Epithelial cell of prostate (primary cell): Measurements from ENCODE around the gene POLR2E.

Experiments used
- DNase-seq: peaks from one replicate; pipeline ENCODE4 v3.0.0-alpha.2; 2011; ENCODE audit warnings: low read depth, low spot score
- H3K27ac ChIP-seq: fragments of 450-650 bp; 2 replicates; pipeline ENCODE4 v1.5.1; 2017; ENCODE audit warnings: mild to moderate bottlenecking

The POLR2E gene

GRCh38 chr19:1054102-1055027 is 40.8 kb downstream of the POLR2E start:
- no peak overlapping the region for H3K27ac ChIP-seq
- no peak for DNase-seq

- DNase-seq: no peak
- H3K27ac ChIP-seq: no peak overlapping the region
Observed at GRCh38 chr19:1053176-1054101, 41.7 kb downstream of the POLR2E start.

GRCh38 chr19:1052349-1052975 is 42.7 kb downstream of the POLR2E start:
- H3K27ac ChIP-seq: no peak overlapping the region
- no peak for DNase-seq

- H3K27ac ChIP-seq: no peak overlapping the region
Observed at GRCh38 chr19:1051791-1052190, 43.4 kb downstream of the POLR2E start.

GRCh38 chr19:1050989-1051788 is 44.0 kb downstream of the POLR2E start:
- no peak for DNase-seq
- H3K27ac ChIP-seq: no peak overlapping the region

More at GRCh38 chr19:1051791-1052190, 43.4 kb downstream of the POLR2E start:
- DNase-seq: no peak

- DNase-seq: no peak
- H3K27ac ChIP-seq: no peak overlapping the region
Observed at GRCh38 chr19:1049800-1050199, 45.4 kb downstream of the POLR2E start.

- DNase-seq: no peak
- H3K27ac ChIP-seq: no peak overlapping the region
Observed at GRCh38 chr19:1049106-1049505, 46.1 kb downstream of the POLR2E start.

GRCh38 chr19:1047696-1048147 is 47.5 kb downstream of the POLR2E start:
- DNase-seq: no peak
- H3K27ac ChIP-seq: no peak overlapping the region

- no peak for DNase-seq
- no peak overlapping the region for H3K27ac ChIP-seq
Observed at GRCh38 chr19:1046836-1047695, 48.1 kb downstream of the POLR2E start.

- H3K27ac ChIP-seq: no peak overlapping the region
- no peak for DNase-seq
Observed at GRCh38 chr19:1046117-1046626, 49.0 kb downstream of the POLR2E start.

GRCh38 chr19:1045247-1045603 is 50.0 kb downstream of the POLR2E start:
- DNase-seq: no peak
- H3K27ac ChIP-seq: no peak overlapping the region

GRCh38 chr19:1042689-1043511 is 52.3 kb downstream of the POLR2E start:
- DNase-seq: no peak
- no peak overlapping the region for H3K27ac ChIP-seq

GRCh38 chr19:1041835-1042685 is 53.1 kb downstream of the POLR2E start:
- no peak overlapping the region for H3K27ac ChIP-seq

GRCh38 chr19:1041272-1041834 is 53.8 kb downstream of the POLR2E start:
- no peak overlapping the region for H3K27ac ChIP-seq

More at GRCh38 chr19:1041835-1042685, 53.1 kb downstream of the POLR2E start:
- no peak for DNase-seq

GRCh38 chr19:1040476-1041271 is 54.5 kb downstream of the POLR2E start:
- peak; percentile 76 for DNase-seq
- peak overlapping the region; percentile 66 for H3K27ac ChIP-seq

More at GRCh38 chr19:1041272-1041834, 53.8 kb downstream of the POLR2E start:
- DNase-seq: no peak
